ENCODE data around the gene ITGA11. TPM values are rescaled to one million over a fixed set of nuclear protein-coding genes. Genes with fewer than 3 reads are reported as not detected.

The ITGA11 gene
- total and polyA plus RNA-seq, 2 of the 13 experiments (the other 11 are each of a cell fraction or from before 2014, with no cell fraction given) = not detected

- TF ChIP-seq, protein P1, sequence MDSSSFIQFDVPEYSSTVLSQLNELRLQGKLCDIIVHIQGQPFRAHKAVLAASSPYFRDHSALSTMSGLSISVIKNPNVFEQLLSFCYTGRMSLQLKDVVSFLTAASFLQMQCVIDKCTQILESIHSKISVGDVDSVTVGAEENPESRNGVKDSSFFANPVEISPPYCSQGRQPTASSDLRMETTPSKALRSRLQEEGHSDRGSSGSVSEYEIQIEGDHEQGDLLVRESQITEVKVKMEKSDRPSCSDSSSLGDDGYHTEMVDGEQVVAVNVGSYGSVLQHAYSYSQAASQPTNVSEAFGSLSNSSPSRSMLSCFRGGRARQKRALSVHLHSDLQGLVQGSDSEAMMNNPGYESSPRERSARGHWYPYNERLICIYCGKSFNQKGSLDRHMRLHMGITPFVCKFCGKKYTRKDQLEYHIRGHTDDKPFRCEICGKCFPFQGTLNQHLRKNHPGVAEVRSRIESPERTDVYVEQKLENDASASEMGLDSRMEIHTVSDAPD (CRISPR knock-in tag; IDR thresholded peaks at IDR 0.05) = no peak
- TF ChIP-seq SPEN (CRISPR knock-in tag; IDR thresholded peaks at IDR 0.05; ENCODE audit: low read depth) = no peak
- TF ChIP-seq AHR (CRISPR knock-in tag; IDR thresholded peaks at IDR 0.05) = no peak
- no peak for TF ChIP-seq KLF9 (CRISPR knock-in tag; IDR thresholded peaks at IDR 0.05; ENCODE audit: low read depth)
- TF ChIP-seq ZNF382 (CRISPR knock-in tag; IDR thresholded peaks at IDR 0.05; ENCODE audit: borderline replicate concordance) = no peak
- no peak for TF ChIP-seq ZNF230 (CRISPR knock-in tag; IDR thresholded peaks at IDR 0.05)
- TF ChIP-seq ADNP (CRISPR knock-in tag; IDR thresholded peaks at IDR 0.05) = no peak
- TF ChIP-seq ZNF747 (CRISPR knock-in tag; IDR thresholded peaks at IDR 0.05; ENCODE audit: borderline replicate concordance) = no peak
- no peak for TF ChIP-seq ZNF672 (CRISPR knock-in tag; IDR thresholded peaks at IDR 0.05)
- no peak for TF ChIP-seq FOXJ3 (CRISPR knock-in tag; IDR thresholded peaks at IDR 0.05; ENCODE audit: borderline replicate concordance)
These were observed 40.8 kb downstream of the ITGA11 start (continued) for GRCh38 chr15:68391121-68391520.

- DNase-seq (ENCODE audit: low spot score) (no peak), FAIRE-seq (no peak)
- CTCF ChIA-PET (ENCODE audit: low intra/inter-chr PET ratio, low total read pairs) = no interaction called here
These were observed 41.8 kb downstream of the ITGA11 start for GRCh38 chr15:68389936-68390817.

More at GRCh38 chr15:68389936-68390817, 41.8 kb downstream of the ITGA11 start:
- whole genome bisulfite sequencing (ENCODE audit: low lambda C conversion rate) = 45% methylated on average over 12 of the region's 15 CpGs
- no peak for ATAC-seq
- Histone ChIP-seq H3K36me3 (replicated peaks in 1 of 2; ENCODE audit: control insufficient read depth in 1 of 2, insufficient read depth in 2 of 2, low read length in 2 of 2) (no peaks in the 10 kb centered on the region), H3K9me3 (ENCODE audit: low read length) (no peaks in the 10 kb centered on the region), H4K20me1 (ENCODE audit: insufficient read depth, low read length) (no peaks in the 10 kb centered on the region), H3K27ac (ENCODE audit: extremely low read length, insufficient read depth, low read length) (no peak overlapping the region), H2AFZ (ENCODE audit: low read length) (no peak overlapping the region), H3K9ac (ENCODE audit: insufficient read depth, low read depth, low read length) (no peak overlapping the region), H3K4me1 (ENCODE audit: insufficient read depth, low read length) (no peaks in the 10 kb centered on the region), H3K27me3 (ENCODE audit: control insufficient read depth in 1 of 2, insufficient read depth in 2 of 2, low read length in 2 of 2) (peaks cover 14 to 50% of the 10 kb centered on the region in 2 experiments; a peak in 4 of 5 replicates), H3K4me2 (ENCODE audit: low read depth, low read length) (no peak overlapping the region), H3K4me3 (replicated peaks in 1 of 3; ENCODE audit: insufficient read depth in 1 of 3, low read depth in 2 of 3, low read length in 3 of 3) (no peak overlapping the region), H3K79me2 (ENCODE audit: insufficient read depth, low read length) (no peaks in the 10 kb centered on the region)
- in situ Hi-C loops (cut with HindIII; ENCODE audit: extremely low pct_ligation_motif_present, low pct_unique_long_range_greater_than_20kb) (no loop called here), intact Hi-C loops (cut with micrococcal nuclease; ENCODE audit: unreplicated experiment) (no loop called here)
- no TSS peak for BruUV-seq (replicated peaks)
- POLR2A ChIA-PET = no interaction called here
- TF ChIP-seq POLR2G (IDR thresholded peaks at IDR 0.05; ENCODE audit: low read depth, low read length) = no peak
